Activated CD8-positive, alpha-beta memory T cell treated with anti-CD3 and anti-CD28 coated beads, Interleukin-2, amount 50 U/mL, for 4 hours (primary cell): ENCODE data around the gene CIAO1.
A peak's percentile ranks its signal among the peaks of the same experiment; 100 is the strongest.
"Not testable (repeated sequence)": the region's sequence is repeated elsewhere in the genome, so short reads cannot be mapped to it uniquely, and the experiment has no call there.

Experiments used
- DNase-seq: peaks from one replicate; pipeline ENCODE4 v3.0.0-alpha.2; 2020

CIAO1 gene

DNA sequence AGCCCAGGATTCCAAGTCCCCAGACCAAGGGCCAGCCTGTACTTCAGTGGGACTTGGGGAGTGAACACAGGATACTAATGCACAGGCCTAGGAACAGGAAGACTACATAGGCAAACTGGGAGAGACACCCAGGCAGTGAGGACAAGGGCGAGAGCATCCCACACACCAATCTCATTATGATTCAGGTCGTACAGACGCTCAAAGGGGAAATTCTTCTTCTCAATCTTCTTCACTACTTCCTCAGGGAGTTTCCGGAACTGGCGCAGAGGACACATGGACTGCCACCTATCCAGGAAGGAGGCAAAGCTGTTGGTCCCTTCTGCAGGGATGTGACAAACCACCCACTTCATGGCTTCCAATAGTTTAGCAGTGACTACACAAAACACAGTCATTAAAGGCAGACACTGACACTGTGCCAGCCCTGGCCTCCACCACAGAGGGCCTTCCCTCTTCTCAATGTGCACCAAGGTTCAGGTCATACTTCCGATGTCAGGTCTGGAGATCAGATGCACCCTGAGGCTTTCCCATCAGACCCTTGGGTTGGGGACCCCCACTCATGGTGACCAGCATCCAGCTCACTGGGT, 21.3 kb downstream of the CIAO1 start:
- no peak for DNase-seq

DNA sequence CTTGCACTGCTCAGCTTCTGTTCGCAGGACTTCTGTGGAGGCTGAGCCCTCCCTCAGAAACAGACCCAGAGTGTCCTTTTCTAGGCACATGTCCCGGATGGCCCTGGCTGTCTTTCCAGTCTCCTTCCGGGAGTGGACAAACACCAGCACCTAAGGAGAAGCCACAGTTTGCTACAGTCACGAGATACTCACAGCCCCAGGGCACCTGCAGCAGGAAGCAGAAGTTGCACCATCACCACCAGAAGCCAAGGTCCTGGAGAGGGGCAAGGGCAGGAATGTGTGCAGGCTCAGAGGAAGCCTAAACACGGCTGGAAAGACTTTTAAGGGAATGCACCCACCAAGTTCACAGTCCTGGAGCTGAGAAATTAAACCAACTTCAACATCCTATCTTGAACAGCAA, 25.7 kb downstream of the CIAO1 start:
- no peak for DNase-seq

DNA sequence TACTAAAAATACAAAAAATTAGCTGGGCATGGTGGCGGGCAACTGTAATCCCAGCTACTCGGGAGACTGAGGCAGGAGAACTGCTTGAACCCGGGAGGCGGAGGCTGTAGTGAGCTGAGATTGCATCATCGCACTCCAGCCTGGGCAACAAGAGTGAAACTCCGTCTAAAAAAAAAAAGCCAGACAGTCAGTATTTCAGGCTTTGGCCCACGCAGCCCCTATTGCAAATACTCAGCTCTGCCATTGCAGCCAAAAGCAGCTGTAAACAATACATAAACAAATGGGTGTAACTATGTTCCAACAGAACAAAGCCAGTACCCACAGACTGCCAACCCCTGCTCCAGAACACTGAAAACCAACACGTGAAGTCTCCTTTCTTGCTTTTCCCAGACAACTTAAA, 28.2 kb downstream of the CIAO1 start:
- DNase-seq, result not testable (repeated sequence)

DNA sequence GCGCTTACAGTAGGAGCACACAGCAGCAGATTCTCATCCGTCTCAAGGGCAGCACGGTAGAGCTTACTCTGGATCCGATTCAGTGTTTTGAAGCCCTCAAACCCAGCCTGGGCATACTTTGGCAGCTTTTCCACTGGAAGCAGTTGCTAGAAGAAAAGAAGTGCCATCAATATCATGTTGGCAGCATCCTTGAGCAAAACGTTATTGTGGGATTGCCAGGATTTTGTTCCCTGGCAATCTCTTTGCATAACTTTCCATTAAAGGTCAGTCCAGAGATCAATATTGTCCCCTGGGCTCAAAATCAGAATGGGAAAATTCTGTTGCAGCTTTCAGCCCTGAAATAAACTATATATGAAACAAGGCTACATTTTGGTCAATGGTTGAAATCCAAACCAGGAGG, 30.9 kb downstream of the CIAO1 start:
- no peak for DNase-seq

DNA sequence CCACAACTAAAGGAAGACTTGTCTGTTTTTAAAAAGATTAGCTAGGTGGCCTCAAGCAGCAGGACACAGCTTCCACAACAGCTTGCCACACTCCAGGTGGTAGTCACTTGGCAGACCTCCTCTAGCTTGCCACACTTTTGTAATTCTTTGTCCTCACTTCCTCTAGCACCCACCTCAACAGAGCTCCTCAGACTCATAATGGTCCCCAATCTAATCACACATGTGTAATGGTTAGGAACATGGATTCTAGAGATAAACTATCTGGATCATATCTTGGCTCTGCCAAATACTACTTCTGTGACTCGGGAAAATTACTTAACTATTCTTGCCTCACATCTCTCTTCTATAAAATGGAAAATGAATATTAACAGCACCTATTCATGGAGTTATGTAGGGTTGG, 35.8 kb downstream of the CIAO1 start:
- no peak for DNase-seq

DNA sequence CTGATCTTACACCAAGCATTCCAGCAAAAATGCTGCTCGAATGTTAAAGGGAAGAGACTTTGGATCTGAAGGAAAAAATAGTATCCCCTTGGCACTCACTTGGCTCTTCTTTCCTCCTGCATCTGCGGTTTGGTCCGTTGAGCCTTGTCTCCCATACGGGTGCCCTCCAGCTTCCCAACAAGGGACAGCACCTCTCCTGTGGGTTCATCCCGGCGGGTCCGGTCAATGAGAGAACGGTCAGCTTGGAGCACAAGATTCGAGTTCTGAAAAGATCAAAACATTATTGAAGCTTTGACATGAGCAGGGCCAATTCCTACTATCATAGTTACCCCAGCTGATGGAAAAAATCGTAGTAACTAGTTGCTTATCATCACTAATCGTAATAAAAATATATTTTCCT, 38.6 kb downstream of the CIAO1 start:
- DNase-seq, result no peak

DNA sequence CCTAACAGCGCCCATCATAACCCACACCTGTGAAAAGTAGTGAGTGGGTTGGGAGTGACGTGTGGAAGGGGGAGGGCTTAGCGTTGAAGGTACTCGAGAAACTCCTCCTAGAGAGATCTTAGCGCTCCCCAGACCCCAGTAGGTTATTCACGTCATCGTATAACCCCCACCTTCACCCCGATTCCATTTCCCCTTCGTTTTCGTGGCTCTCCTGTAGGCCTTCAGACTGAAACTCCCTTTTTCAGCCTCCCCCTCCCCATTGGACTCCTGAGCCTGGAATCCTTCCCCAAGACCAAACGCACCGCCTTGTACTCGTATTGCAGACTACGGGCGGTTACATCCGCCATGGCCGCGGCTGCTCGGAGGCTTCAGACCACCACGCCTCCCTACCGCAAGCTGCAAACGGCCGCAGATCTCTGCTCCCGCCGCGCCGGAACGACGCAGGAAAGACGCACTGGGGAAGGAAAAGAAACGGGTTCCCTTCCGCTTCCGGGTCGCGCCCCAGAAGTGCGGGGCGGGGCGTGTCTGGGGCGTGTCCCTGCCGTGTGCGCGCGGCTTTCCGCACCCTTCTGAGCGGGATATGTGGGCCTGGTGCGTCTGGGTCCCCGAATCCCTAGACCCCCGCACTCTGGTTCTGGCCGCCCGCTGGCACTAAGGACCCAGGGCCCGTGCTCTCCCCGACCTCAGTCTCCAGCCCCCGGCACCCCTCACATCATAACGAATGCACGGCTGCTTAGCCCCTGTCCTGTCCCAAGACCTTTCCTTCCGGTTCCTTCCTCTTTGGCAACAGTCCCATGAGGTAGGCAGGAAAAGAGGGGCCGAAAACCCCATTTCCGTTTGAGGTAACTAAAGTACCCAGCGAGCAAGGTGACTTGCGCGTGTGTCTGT, 39.3 kb downstream of the CIAO1 start, which contains the start of gene SNRNP200:
TSS of gene SNRNP200 (minus strand) at position 456 of the 888 bp plus-strand sequence. CDS start at position 347, 109 bp downstream.
- peak; percentile 90 for DNase-seq

DNA sequence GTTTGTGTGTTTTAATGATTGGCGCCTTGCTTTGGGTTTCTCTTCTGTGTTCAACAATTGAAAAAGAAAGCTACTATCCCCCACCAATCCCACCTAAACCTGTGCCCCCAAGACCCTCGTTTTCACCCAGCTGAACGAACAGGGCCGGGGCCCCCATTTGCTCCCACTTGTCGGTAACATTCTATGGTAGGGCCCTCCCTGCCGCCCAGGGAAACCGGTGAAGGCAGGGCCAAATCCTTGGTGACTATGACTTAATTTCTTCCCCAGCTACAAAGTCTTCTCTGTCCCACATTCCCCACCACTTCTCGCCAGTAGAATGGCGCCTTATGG, 39.9 kb downstream of the CIAO1 start:
- peak; percentile 18 for DNase-seq

DNA sequence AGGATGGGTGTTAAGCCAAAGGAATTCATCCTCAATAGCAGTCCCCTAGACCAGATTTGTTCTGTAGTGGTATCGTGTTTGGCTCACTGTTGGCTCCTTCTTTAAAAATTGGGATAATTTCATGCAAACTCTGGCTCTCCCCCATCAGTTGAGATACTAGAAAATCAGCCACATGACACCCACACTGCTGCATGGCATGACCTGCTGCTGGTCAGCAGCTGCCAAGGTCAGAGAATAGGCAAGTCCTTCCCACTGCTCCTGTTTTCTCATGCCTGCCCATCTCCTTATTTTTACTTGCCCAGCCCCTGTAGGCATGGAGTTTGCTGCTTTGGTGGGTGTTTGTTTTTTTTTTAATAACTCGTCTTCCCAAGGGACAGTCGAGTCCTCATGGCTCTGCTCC, 40.3 kb downstream of the CIAO1 start:
- no peak for DNase-seq

DNA sequence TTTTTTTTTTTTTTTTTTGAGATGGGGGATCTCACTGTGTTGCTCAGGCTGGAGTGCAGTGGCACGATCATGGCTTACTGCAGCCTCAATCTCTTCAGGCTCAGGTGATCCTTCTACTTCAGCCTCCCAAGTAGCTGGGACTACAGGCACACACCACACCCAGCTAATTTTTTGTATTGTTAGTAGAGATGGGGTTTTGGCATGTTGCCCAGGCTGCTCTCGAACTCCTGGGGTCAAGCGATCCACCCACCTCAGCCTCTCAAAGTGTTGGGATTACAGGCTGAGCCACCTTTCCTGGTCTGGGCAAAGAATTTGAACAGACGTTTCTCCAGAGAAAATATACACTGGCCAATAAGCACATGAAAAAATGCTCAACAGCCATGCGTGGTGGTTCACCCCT, 42.2 kb downstream of the CIAO1 start:
- DNase-seq, result no peak

DNA sequence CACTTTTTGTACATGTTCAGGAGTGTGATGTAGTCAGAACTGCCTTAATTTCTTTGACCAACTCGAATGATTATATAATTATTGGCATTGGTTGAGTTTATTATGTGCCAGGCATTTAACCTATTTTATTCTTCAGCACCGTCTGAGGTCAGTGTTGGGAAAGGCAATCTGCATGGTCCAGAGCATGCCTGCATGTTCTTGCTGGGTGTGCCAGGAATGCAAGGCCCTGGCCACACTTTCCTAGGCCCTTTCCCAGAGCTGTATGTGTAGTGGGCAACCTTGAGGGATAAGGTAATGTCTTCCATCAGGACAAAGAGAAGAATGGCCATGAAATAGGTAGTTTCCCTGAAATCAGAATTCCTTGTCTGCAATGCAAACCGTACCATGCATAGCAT, 49.0 kb downstream of the CIAO1 start:
- no peak for DNase-seq

DNA sequence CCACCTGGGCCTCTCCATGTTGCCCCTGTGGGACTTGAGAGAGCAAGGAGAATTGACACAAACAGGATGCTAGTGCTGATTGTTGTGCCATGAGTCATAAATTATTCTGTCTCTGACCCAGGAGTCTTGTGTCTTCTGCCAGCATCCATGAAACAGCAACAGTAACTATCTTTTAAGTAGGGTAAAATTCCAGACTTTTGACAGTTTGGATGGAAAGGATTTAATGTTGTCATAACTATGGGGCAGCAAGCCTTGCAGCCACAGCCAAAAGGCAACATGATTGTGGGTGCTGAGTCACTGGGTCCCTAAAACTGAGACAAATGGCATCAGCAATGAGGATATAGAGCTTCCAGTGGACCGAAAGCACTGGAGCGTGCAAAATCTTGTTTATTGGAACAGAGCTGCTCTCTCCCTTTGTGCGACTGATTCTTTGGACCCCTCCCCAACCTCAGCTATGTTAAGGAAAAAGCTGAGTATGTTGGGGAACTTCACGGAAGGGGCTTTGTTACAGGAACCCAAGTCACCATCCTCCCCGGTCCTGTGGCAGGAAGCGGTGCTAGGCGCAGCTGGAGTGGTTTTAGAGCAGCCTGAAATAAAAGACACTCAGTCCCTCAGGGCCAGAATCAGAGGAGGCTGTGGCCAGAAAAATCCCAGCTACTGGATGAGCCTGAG, 49.5 kb downstream of the CIAO1 start:
- peak; percentile 29 for DNase-seq

DNA sequence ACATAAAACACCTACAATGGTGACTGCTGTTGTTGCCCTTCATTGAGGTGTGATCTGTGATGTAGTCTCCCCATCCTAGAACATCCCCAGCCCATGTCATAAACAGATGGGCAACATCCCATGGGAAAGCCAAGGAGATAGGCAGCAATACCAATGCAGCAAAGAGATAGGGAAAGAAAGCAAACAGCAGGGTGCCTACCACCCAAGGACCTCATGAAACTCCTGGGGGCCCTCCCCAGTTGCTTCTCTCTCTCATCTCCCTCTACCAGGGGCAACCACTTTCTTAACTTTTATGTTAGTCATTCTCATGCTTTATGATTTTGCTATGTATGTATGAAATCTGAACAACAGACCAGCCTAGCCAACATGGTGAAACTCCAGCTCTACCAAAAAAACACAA, 51.0 kb downstream of the CIAO1 start:
- DNase-seq, result no peak

DNA sequence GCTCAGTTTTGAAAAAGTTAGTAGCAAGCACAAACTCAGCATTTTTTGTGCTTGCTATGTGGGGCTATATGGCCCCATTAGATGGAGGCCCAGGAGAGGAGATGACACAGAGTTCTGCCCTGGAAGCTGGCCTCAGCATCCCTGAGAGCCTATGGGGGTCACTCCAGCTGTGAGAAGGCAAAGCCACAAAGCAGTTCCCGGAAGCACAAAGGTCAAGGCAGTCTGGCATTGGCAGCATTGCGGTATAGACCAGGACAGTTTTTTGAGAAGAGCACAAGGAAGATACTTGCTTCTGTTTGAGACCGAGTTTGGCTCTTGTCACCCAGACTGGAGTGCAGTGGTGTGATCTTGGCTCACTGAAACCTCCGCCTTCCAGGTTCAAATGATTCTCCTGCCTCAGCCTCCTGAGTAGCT, 51.6 kb downstream of the CIAO1 start:
- DNase-seq, result no peak

DNA sequence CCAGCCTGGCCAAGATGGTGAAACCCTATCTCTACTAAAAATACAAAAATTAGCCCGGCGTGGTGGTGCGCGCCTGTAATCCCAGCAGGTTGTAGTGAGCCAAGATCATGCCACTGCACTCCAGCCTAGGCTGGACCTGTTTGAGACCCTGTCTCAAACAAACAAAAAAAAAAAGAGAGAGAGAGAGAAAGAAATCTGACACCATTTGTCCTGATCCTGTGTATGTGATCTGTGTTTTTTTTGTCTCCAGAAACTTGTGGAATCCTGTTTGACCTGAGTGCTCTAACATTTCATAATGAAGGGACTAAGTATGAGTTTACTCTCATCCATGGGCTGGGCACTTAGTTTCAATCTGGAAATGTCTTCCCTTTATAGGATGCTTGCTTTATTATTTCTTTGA, 52.7 kb downstream of the CIAO1 start:
- no peak for DNase-seq

DNA sequence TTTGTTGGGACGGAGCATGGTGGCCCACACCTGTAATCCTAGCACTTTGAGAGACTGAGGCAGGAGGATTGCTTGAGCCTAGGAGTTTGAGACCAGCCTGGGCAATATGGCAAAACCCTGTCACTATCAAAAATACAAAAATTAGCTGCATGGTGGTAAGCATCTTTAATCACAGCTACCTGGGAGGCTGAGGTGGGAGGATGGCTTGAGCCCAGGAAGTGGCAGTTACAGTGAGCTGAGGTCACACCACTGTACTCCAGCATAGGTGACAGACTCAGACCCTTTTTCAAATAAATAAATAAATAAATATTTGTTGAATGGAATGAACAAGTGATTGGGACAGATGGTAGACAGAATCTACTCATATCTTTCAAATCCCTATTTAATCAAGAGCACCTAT, 53.4 kb downstream of the CIAO1 start:
- no peak for DNase-seq

DNA sequence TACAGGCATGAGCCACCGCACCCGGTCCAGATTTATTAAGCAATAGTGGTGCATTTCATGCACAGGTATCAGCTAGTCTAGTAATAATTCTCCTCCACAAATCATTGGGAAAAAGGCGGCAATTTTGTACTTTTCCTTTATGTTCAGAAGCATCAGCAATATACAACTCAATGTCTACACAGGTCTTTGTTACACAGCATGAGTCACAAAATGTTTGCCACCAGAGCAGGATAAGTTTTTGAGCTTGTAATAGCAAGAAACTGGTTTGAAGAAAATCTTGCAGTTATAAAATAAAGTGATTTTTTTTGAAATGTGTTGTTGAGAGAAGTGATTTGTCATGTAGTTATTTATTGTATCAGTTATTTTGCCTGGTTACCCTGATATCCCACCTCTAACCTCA, 54.3 kb downstream of the CIAO1 start:
- DNase-seq, result no peak

DNA sequence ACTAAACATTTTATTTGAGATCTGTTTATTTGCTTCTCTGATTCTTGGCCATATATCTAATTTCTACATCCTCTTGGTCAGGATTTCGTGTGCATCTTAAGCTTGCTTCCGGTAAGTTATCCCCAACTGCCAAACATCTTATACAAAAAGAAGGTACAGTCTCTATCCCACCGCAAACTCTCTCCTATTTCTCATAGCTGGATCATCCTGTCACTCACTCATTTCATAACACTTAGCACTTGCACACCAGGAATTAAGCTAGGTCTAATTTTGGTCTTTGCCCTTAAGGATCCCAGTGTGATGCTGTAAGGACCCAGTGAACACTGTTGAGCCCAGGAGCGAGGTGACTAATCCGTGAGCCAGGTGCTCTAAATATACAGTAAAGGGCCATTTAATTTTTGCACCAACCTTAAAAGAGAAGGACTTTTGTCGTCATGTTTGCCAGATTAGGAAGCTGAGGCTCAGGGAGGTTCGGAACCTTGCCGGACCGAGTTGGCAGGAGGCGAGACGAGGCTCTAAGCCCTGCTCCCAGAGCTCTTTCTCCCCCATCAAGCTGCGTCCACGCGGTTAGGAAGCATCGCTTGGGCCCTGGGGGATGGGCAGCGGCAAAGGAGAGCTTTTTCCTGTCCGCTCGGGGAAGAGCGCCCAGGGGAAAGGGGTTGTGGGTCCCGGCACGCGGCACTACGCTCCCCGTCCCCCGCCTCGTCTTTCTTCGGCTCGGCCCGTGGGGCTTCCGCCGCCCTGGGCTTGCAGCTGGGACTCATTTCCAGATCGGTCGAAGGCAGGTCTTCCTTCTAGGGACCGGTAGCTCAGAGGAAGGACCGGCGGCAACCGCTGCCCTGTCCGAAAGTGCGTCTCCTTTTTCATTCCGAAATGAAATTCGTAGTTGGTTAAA, 55.0 kb downstream of the CIAO1 start:
- DNase-seq, result peak; percentile 27
